Esophagus (tissue), 2 donors: ENCODE results near the gene LIFR. TPM values are rescaled to one million over a fixed set of nuclear protein-coding genes. Genes with fewer than 3 reads are reported as not detected.

Source experiments
- H3K27ac ChIP-seq, 2 donors: one replicate each; pipeline ENCODE4 v1.5.1; 2013; ENCODE audit warnings: low read depth in 2 of 2, mild to moderate bottlenecking in 2 of 2, inconsistent platforms in 1 of 2, low read length in 1 of 2, moderate library complexity in 1 of 2
- H3K27me3 ChIP-seq, 2 donors: one replicate each; pipeline ENCODE4 v1.6.1; 2013; ENCODE audit warnings: low read length in 2 of 2, control low read depth in 1 of 2, mild to moderate bottlenecking in 1 of 2; ENCODE audit not compliant: insufficient read depth in 2 of 2, control insufficient read depth in 1 of 2
- H3K36me3 ChIP-seq, 2 donors: one replicate each; pipeline ENCODE4 v1.6.1; 2013; ENCODE audit warnings: low read length in 1 of 2; ENCODE audit not compliant: control insufficient read depth in 2 of 2, insufficient read depth in 2 of 2
- H3K4me1 ChIP-seq, 2 donors: one replicate each; pipeline ENCODE4 v1.6.1; 2013; ENCODE audit warnings: low read length in 1 of 2; ENCODE audit not compliant: control insufficient read depth in 2 of 2, insufficient read depth in 2 of 2
- H3K4me3 ChIP-seq, 2 donors: one replicate each; pipeline ENCODE4 v1.5.1; 2013; ENCODE audit warnings: low read length in 2 of 2, mild to moderate bottlenecking in 2 of 2, low read depth in 1 of 2, moderate library complexity in 1 of 2
- H3K9me3 ChIP-seq, 2 donors: one replicate each; pipeline ENCODE4 v1.6.1; 2013; ENCODE audit warnings: mild to moderate bottlenecking in 2 of 2, low read depth in 1 of 2, low read length in 1 of 2, moderate library complexity in 1 of 2; ENCODE audit not compliant: control insufficient read depth in 2 of 2, insufficient read depth in 1 of 2
- WGBS, 2 donors: extraction: QIAGEN DNeasy Blood & Tissue Kit; methylation state at CpG; one replicate each; pipeline ENCODE4 v1.1.7; 2013; 5-methylcytosine and 5-hydroxymethylcytosine counted together
- polyA plus RNA-seq, 2 donors: library from polyadenylated mRNA; stranded (reverse); fragments of 200-250 nt; gene quantifications; one replicate each; pipeline ENCODE4 v1.2.3, GENCODE V29; 2013
- donor health status: healthy with polysubstance abuse.
- donor health status: Bipolar disorder and iron deficiency.

Gene LIFR
- polyA plus RNA-seq, 2 donors: 2.0 to 3.5 TPM

GRCh38 chr5:38465061-38465460, 91.4 kb downstream of the LIFR start:
- WGBS, 2 donors: 58 to 70% methylated on average over 2 of the region's 2 CpGs
- Histone ChIP-seq H3K9me3 (no peaks in the 10 kb centered on the region), H3K27me3 (no peaks in the 10 kb centered on the region), H3K4me3 (no peak overlapping the region), H3K36me3 (no peaks in the 10 kb centered on the region), H3K4me1 (peaks cover 3 to 16% of the 10 kb centered on the region in 2 donors), H3K27ac (no peak overlapping the region)

- Histone ChIP-seq H3K4me1 (peaks cover 3 to 16% of the 10 kb centered on the region in 2 donors), H3K4me3 (no peak overlapping the region), H3K9me3 (no peaks in the 10 kb centered on the region), H3K27ac (peak overlapping the region in 1 of 2 donors; percentile 16), H3K36me3 (no peaks in the 10 kb centered on the region), H3K27me3 (no peaks in the 10 kb centered on the region)
- WGBS, 2 donors: 50 to 51% methylated on average over 10 of the region's 10 CpGs
Observed at GRCh38 chr5:38463634-38464521, 92.6 kb downstream of the LIFR start.

GRCh38 chr5:38462976-38463633, 93.3 kb downstream of the LIFR start:
- Histone ChIP-seq H3K27me3 (no peaks in the 10 kb centered on the region), H3K36me3 (no peaks in the 10 kb centered on the region), H3K9me3 (no peaks in the 10 kb centered on the region), H3K4me1 (peaks cover 0 to 11% of the 10 kb centered on the region in 2 donors), H3K4me3 (no peak overlapping the region), H3K27ac (no peak overlapping the region)
- 42 to 60% methylated on average over 7 of the region's 7 CpGs for WGBS, 2 donors

GRCh38 chr5:38458174-38458573, 98.3 kb downstream of the LIFR start:
- Histone ChIP-seq H3K9me3 (no peaks in the 10 kb centered on the region), H3K4me1 (peaks cover 0 to 2% of the 10 kb centered on the region in 2 donors), H3K4me3 (no peak overlapping the region), H3K27ac (no peak overlapping the region), H3K36me3 (no peaks in the 10 kb centered on the region), H3K27me3 (no peaks in the 10 kb centered on the region)
- 94 to 96% methylated on average over 8 of the region's 8 CpGs for WGBS, 2 donors

- Histone ChIP-seq H3K9me3 (no peaks in the 10 kb centered on the region), H3K36me3 (no peaks in the 10 kb centered on the region), H3K27me3 (no peaks in the 10 kb centered on the region), H3K4me3 (no peak overlapping the region), H3K4me1 (peaks cover 0 to 2% of the 10 kb centered on the region in 2 donors), H3K27ac (no peak overlapping the region)
- WGBS, 2 donors: 58 to 67% methylated on average over 4 of the region's 4 CpGs
Observed at GRCh38 chr5:38456657-38457399, 99.6 kb downstream of the LIFR start.

- Histone ChIP-seq H3K36me3 (no peaks in the 10 kb centered on the region), H3K27me3 (no peaks in the 10 kb centered on the region), H3K4me3 (no peak overlapping the region), H3K9me3 (no peaks in the 10 kb centered on the region), H3K4me1 (peaks cover 0 to 2% of the 10 kb centered on the region in 2 donors), H3K27ac (no peak overlapping the region)
- WGBS, 2 donors: 81 to 84% methylated on average over 8 of the region's 8 CpGs
Observed at GRCh38 chr5:38455796-38456330, 100.6 kb downstream of the LIFR start.

GRCh38 chr5:38453921-38454320, 102.5 kb downstream of the LIFR start:
- no peaks in the 10 kb centered on the region for H3K27me3 ChIP-seq
- H3K9me3 ChIP-seq: no peaks in the 10 kb centered on the region
- H3K36me3 ChIP-seq: no peaks in the 10 kb centered on the region
- no peak overlapping the region for H3K4me3 ChIP-seq
- WGBS, 2 donors: 89% methylated on average over 11 of the region's 11 CpGs
- H3K27ac ChIP-seq: no peak overlapping the region
- peaks cover 0 to 2% of the 10 kb centered on the region in 2 donors for H3K4me1 ChIP-seq

GRCh38 chr5:38453506-38453905, 102.9 kb downstream of the LIFR start:
- H3K27ac ChIP-seq: no peak overlapping the region
- H3K4me3 ChIP-seq: no peak overlapping the region
- H3K36me3 ChIP-seq: no peaks in the 10 kb centered on the region
- no peaks in the 10 kb centered on the region for H3K9me3 ChIP-seq
- H3K4me1 ChIP-seq: peaks cover 0 to 2% of the 10 kb centered on the region in 2 donors
- WGBS, 2 donors: 74 to 79% methylated on average over 3 of the region's 3 CpGs
- no peaks in the 10 kb centered on the region for H3K27me3 ChIP-seq

- 65 to 77% methylated on average over 4 of the region's 4 CpGs for WGBS, 2 donors
Observed at GRCh38 chr5:38452201-38452600, 104.2 kb downstream of the LIFR start.

More at GRCh38 chr5:38452201-38452600, 104.2 kb downstream of the LIFR start:
- peaks cover 0 to 2% of the 10 kb centered on the region in 2 donors for H3K4me1 ChIP-seq
- H3K27me3 ChIP-seq: no peaks in the 10 kb centered on the region
- H3K27ac ChIP-seq: no peak overlapping the region
- H3K9me3 ChIP-seq: no peaks in the 10 kb centered on the region
- H3K4me3 ChIP-seq: no peak overlapping the region
- H3K36me3 ChIP-seq: no peaks in the 10 kb centered on the region
